CD4-positive, CD25-positive, alpha-beta regulatory T cell (primary cell): ENCODE data around the gene DHX16. TPM values are rescaled to one million over a fixed set of nuclear protein-coding genes. Genes with fewer than 3 reads are reported as not detected.

ENCODE experiments used
- ATAC-seq, 2 donors: fragments of 150-1000 bp; cut with Tn5 transposase; one replicate each; pipeline ENCODE4 v1.10.0; 2021; ENCODE audit warnings: low read depth in 2 of 2, moderate number of reproducible peaks in 2 of 2, moderate library complexity in 1 of 2
- DNase-seq, 3 donors: peaks; one replicate each; pipeline versions ENCODE4 v3.0.0 to v3.0.0-alpha.2; 2012 to 2022; ENCODE audit warnings: mixed read lengths in 1 of 3
- H3K27ac ChIP-seq: one replicate; pipeline ENCODE4 v1.7.0; 2013; ENCODE audit warnings: mild to moderate bottlenecking, low read length; ENCODE audit not compliant: insufficient read depth, poor library complexity, severe bottlenecking
- H3K27me3 ChIP-seq: one replicate; pipeline ENCODE4 v1.7.0; 2013; ENCODE audit warnings: low read length; ENCODE audit not compliant: control insufficient read depth, insufficient read depth
- H3K36me3 ChIP-seq: one replicate; pipeline ENCODE4 v1.7.0; 2013; ENCODE audit warnings: mild to moderate bottlenecking, low read length, moderate library complexity; ENCODE audit not compliant: control insufficient read depth, insufficient read depth
- H3K4me1 ChIP-seq: 2 replicates; pipeline ENCODE4 v1.7.0; 2013; ENCODE audit warnings: mild to moderate bottlenecking, low read length; ENCODE audit not compliant: insufficient read depth, control insufficient read depth, poor library complexity, severe bottlenecking
- H3K4me3 ChIP-seq: one replicate; pipeline ENCODE4 v1.7.0; 2013; ENCODE audit warnings: low read depth, mild to moderate bottlenecking, low read length, moderate library complexity
- H3K9me3 ChIP-seq, 2 experiments: 1 replicate in 1 of 2; 2 replicates in 1 of 2; pipeline ENCODE4 v1.7.0; 2013; ENCODE audit warnings: low read length in 2 of 2, mild to moderate bottlenecking in 1 of 2, moderate library complexity in 1 of 2; ENCODE audit not compliant: control insufficient read depth in 2 of 2
- H3K27ac Mint-ChIP-seq, 3 donors: one replicate each; pipeline ENCODE4 v1.8.0; 2020 to 2022; ENCODE audit warnings: mild to moderate bottlenecking in 3 of 3, mixed read lengths in 3 of 3, moderate library complexity in 2 of 3
- H3K27me3 Mint-ChIP-seq: one replicate; pipeline ENCODE4 v1.8.0; 2022; ENCODE audit warnings: mild to moderate bottlenecking, mixed read lengths
- H3K36me3 Mint-ChIP-seq: one replicate; pipeline ENCODE4 v1.8.0; 2020; ENCODE audit warnings: mixed read lengths
- H3K4me1 Mint-ChIP-seq, 4 donors: one replicate each; pipeline ENCODE4 v1.8.0; 2020 to 2022; ENCODE audit warnings: mixed read lengths in 4 of 4, mild to moderate bottlenecking in 1 of 4
- H3K4me3 Mint-ChIP-seq, 4 donors: one replicate each; pipeline ENCODE4 v1.8.0; 2020 to 2022; ENCODE audit warnings: mild to moderate bottlenecking in 4 of 4, mixed read lengths in 4 of 4, moderate library complexity in 3 of 4
- H3K9me3 Mint-ChIP-seq, 7 donors: one replicate each; pipeline ENCODE4 v1.8.0; 2020 to 2022; ENCODE audit warnings: mixed read lengths in 7 of 7, mild to moderate bottlenecking in 3 of 7, moderate library complexity in 2 of 7
- polyA plus RNA-seq, 4 donors: library from polyadenylated mRNA; unstranded; fragments of 300-500 nt; fragmentation: Illumina TruSeq; gene quantifications; one replicate each; pipeline ENCODE4 v1.2.3, GENCODE V29; 2021
- total RNA-seq: library from RNA; stranded (reverse); gene quantifications from one replicate; pipeline ENCODE4 v1.2.3, GENCODE V29; 2022

DHX16 gene
- total and polyA plus RNA-seq, 5 donors from 2014 or later, result 13.2 to 33.8 (median 18.7) TPM

- Mint-ChIP-seq H3K4me3 (peak overlapping the region; percentile 85 to 91 (median 90)), H3K27me3 (no peaks in the 10 kb centered on the region), H3K36me3 (peaks cover 17% of the 10 kb centered on the region), H3K27ac (peak overlapping the region; percentile 89 to 92 (median 91)), H3K4me1 (peaks cover 12 to 27% (median 19%) of the 10 kb centered on the region in 4 donors), H3K9me3 (no peaks in the 10 kb centered on the region)
- Histone ChIP-seq H3K9me3 (no peaks in the 10 kb centered on the region), H3K27ac (peak overlapping the region; percentile 92), H3K4me3 (peak overlapping the region; percentile 85), H3K36me3 (peaks cover 16% of the 10 kb centered on the region), H3K27me3 (no peaks in the 10 kb centered on the region), H3K4me1 (peaks cover 13% of the 10 kb centered on the region)
- ATAC-seq, result peak; percentile 67 to 68
- peak in 2 of 3 donors; percentile 58 to 79 for DNase-seq
Observed at GRCh38 chr6:30647242-30648116, 25.3 kb downstream of the DHX16 start.

- H3K27me3 ChIP-seq, result no peaks in the 10 kb centered on the region
- peak within 1 kb of the TSS; percentile 85 for H3K4me3 ChIP-seq
- Mint-ChIP-seq H3K4me1 (peaks cover 12 to 30% (median 19%) of the 10 kb centered on the region in 4 donors), H3K27me3 (no peaks in the 10 kb centered on the region), H3K9me3 (no peaks in the 10 kb centered on the region), H3K4me3 (peak within 1 kb of the TSS; percentile 85 to 91 (median 90)), H3K27ac (peak within 1 kb of the TSS; percentile 89 to 92 (median 91)), H3K36me3 (peaks cover 17% of the 10 kb centered on the region)
- no peaks in the 10 kb centered on the region for H3K9me3 ChIP-seq
- peaks cover 13% of the 10 kb centered on the region for H3K4me1 ChIP-seq
- peak within 1 kb of the TSS; percentile 92 for H3K27ac ChIP-seq
- H3K36me3 ChIP-seq, result peaks cover 8% of the 10 kb centered on the region
- ATAC-seq (peak; percentile 75 to 77), DNase-seq (peak; percentile 89 to 96 (median 93))
Observed at GRCh38 chr6:30646450-30647241, 26.2 kb downstream of the DHX16 start, which contains the start of gene C6orf136. TSS of gene C6orf136 (plus strand) at chr6:30647133. CDS start at chr6:30647232, 99 bp downstream.

- Mint-ChIP-seq H3K9me3 (no peaks in the 10 kb centered on the region), H3K4me1 (peaks cover 12 to 32% (median 20%) of the 10 kb centered on the region in 4 donors), H3K27me3 (no peaks in the 10 kb centered on the region), H3K36me3 (peaks cover 16% of the 10 kb centered on the region), H3K27ac (peak overlapping the region in 2 of 3 donors; percentile 49 to 89), H3K4me3 (peak overlapping the region in 3 of 4 donors; percentile 89 to 91 (median 90))
- H3K4me1 ChIP-seq, result peaks cover 13% of the 10 kb centered on the region
- H3K27ac ChIP-seq, result peak overlapping the region; percentile 92
- DNase-seq, result no peak
- H3K36me3 ChIP-seq, result peaks cover 3% of the 10 kb centered on the region
- no peak overlapping the region for H3K4me3 ChIP-seq
- H3K27me3 ChIP-seq, result no peaks in the 10 kb centered on the region
- ATAC-seq, result no peak
- no peaks in the 10 kb centered on the region for H3K9me3 ChIP-seq
Observed at GRCh38 chr6:30645989-30646388, 26.8 kb downstream of the DHX16 start.

- Histone ChIP-seq H3K27ac (no peak overlapping the region), H3K36me3 (peaks cover 3% of the 10 kb centered on the region), H3K4me3 (no peak overlapping the region), H3K27me3 (no peaks in the 10 kb centered on the region), H3K9me3 (no peaks in the 10 kb centered on the region), H3K4me1 (peaks cover 13% of the 10 kb centered on the region)
- Mint-ChIP-seq H3K27me3 (no peaks in the 10 kb centered on the region), H3K4me3 (peak overlapping the region in 2 of 4 donors; percentile 3 to 11), H3K4me1 (peaks cover 12 to 37% (median 20%) of the 10 kb centered on the region in 4 donors), H3K27ac (peak overlapping the region in 1 of 3 donors; percentile 64), H3K36me3 (peaks cover 17% of the 10 kb centered on the region), H3K9me3 (no peaks in the 10 kb centered on the region)
- DNase-seq, result no peak
- no peak for ATAC-seq
Observed at GRCh38 chr6:30644769-30645168, 28.0 kb downstream of the DHX16 start.

GRCh38 chr6:30643656-30644055, 29.1 kb downstream of the DHX16 start:
- Histone ChIP-seq H3K4me3 (no peak overlapping the region), H3K27ac (no peak overlapping the region), H3K4me1 (peaks cover 13% of the 10 kb centered on the region), H3K9me3 (no peaks in the 10 kb centered on the region), H3K36me3 (peaks cover 3% of the 10 kb centered on the region), H3K27me3 (no peaks in the 10 kb centered on the region)
- no peaks in the 10 kb centered on the region for H3K9me3 Mint-ChIP-seq
- peaks cover 17% of the 10 kb centered on the region for H3K36me3 Mint-ChIP-seq
- H3K27me3 Mint-ChIP-seq, result no peaks in the 10 kb centered on the region
- peaks cover 12 to 36% (median 20%) of the 10 kb centered on the region in 4 donors for H3K4me1 Mint-ChIP-seq
- no peak overlapping the region for H3K4me3 Mint-ChIP-seq
- DNase-seq (no peak), ATAC-seq (no peak)
- H3K27ac Mint-ChIP-seq, result no peak overlapping the region

GRCh38 chr6:30641048-30641447, 31.8 kb downstream of the DHX16 start:
- no peaks in the 10 kb centered on the region for H3K9me3 ChIP-seq
- H3K36me3 ChIP-seq, result peaks cover 3% of the 10 kb centered on the region
- H3K4me1 ChIP-seq, result no peaks in the 10 kb centered on the region
- ATAC-seq, result peak in 1 of 2 donors; percentile 39
- no peak overlapping the region for H3K4me3 ChIP-seq
- peaks cover 16% of the 10 kb centered on the region for H3K36me3 Mint-ChIP-seq
- peaks cover 6 to 20% (median 9%) of the 10 kb centered on the region in 4 donors for H3K4me1 Mint-ChIP-seq
- H3K4me3 Mint-ChIP-seq, result peak overlapping the region in 1 of 4 donors; percentile 58
- no peak overlapping the region for H3K27ac ChIP-seq
- H3K27me3 ChIP-seq, result no peaks in the 10 kb centered on the region
- no peaks in the 10 kb centered on the region for H3K9me3 Mint-ChIP-seq
- peak in 1 of 3 donors; percentile 25 for DNase-seq
- no peaks in the 10 kb centered on the region for H3K27me3 Mint-ChIP-seq
- H3K27ac Mint-ChIP-seq, result peak overlapping the region in 1 of 3 donors; percentile 74

GRCh38 chr6:30640481-30640880, 32.3 kb downstream of the DHX16 start:
- no peak for ATAC-seq
- Histone ChIP-seq H3K27me3 (no peaks in the 10 kb centered on the region), H3K4me1 (no peaks in the 10 kb centered on the region), H3K27ac (no peak overlapping the region), H3K4me3 (no peak overlapping the region), H3K36me3 (peaks cover 3% of the 10 kb centered on the region), H3K9me3 (no peaks in the 10 kb centered on the region)
- peak overlapping the region in 1 of 4 donors; percentile 58 for H3K4me3 Mint-ChIP-seq
- DNase-seq, result peak in 1 of 3 donors; percentile 32
- no peaks in the 10 kb centered on the region for H3K9me3 Mint-ChIP-seq
- no peaks in the 10 kb centered on the region for H3K27me3 Mint-ChIP-seq
- no peak overlapping the region for H3K27ac Mint-ChIP-seq
- peaks cover 17% of the 10 kb centered on the region for H3K36me3 Mint-ChIP-seq
- peaks cover 2 to 15% (median 6%) of the 10 kb centered on the region in 4 donors for H3K4me1 Mint-ChIP-seq
